A673 (cell line): ENCODE results near the gene TPGS1. TPM values are rescaled to one million over a fixed set of nuclear protein-coding genes. Genes with fewer than 3 reads are reported as not detected.

Source experiments
- BruUV-seq: library from RNA; stranded (reverse); fragments of 400-500 nt; replicated peaks from 2 replicates; lab custom pipeline; 2021; lab: Mats Ljungman, UMichigan
- CTCF ChIA-PET: fragments of 300-600 bp; sonication (Branson Sonifier 250); formaldehyde crosslinking; loops from one replicate; lab custom pipeline; 2022; ENCODE audit warnings: antibody characterized with exemption; lab: Charles Lee
- POLR2A ChIA-PET: fragments of 300-600 bp; sonication (Branson Sonifier 250); formaldehyde crosslinking; loops from one replicate; lab custom pipeline; 2022; ENCODE audit warnings: antibody characterized with exemption; ENCODE audit not compliant: low non-redundant PET; lab: Charles Lee
- DNase-seq: peaks from one replicate; pipeline ENCODE4 v3.0.0-alpha.2; 2015; ENCODE audit warnings: low spot score
- H3K27ac ChIP-seq: fragments of 200-600 bp; sonication (generic); 2 replicates; pipeline ENCODE4 v1.5.1; 2016; ENCODE audit warnings: mixed run types, low read depth, mild to moderate bottlenecking, mixed read lengths, antibody characterized with exemption, low read length; ENCODE audit not compliant: poor library complexity, severe bottlenecking
- H3K27me3 ChIP-seq: fragments of 200-600 bp; sonication (generic); replicated peaks from 2 replicates; pipeline ENCODE4 v1.6.1; 2017; ENCODE audit warnings: mixed run types, low read depth, mild to moderate bottlenecking, mixed read lengths, antibody characterized with exemption, low read length; ENCODE audit not compliant: insufficient read depth, poor library complexity
- H3K36me3 ChIP-seq: fragments of 200-600 bp; sonication (generic); 2 replicates; pipeline ENCODE4 v1.6.1; 2016; ENCODE audit warnings: mixed run types, mild to moderate bottlenecking, mixed read lengths, antibody characterized with exemption, low read length; ENCODE audit not compliant: insufficient read depth, poor library complexity, severe bottlenecking
- H3K4me1 ChIP-seq: fragments of 200-600 bp; sonication (generic); 2 replicates; pipeline ENCODE4 v1.6.1; 2017; ENCODE audit warnings: mixed run types, mild to moderate bottlenecking, mixed read lengths, antibody characterized with exemption, low read length; ENCODE audit not compliant: insufficient read depth, poor library complexity, severe bottlenecking
- H3K4me3 ChIP-seq: fragments of 200-600 bp; sonication (generic); 2 replicates; pipeline ENCODE4 v1.5.1; 2016; ENCODE audit warnings: low read depth, mixed run types, mild to moderate bottlenecking, mixed read lengths, low read length; ENCODE audit not compliant: poor library complexity, severe bottlenecking
- H3K9me3 ChIP-seq: fragments of 200-600 bp; sonication (generic); 2 replicates; pipeline ENCODE4 v1.6.1; 2016; ENCODE audit warnings: mixed run types, low read depth, mild to moderate bottlenecking, mixed read lengths, antibody characterized with exemption, low read length; ENCODE audit not compliant: poor library complexity, severe bottlenecking
- EZH2 ChIP-seq: fragments of 200-600 bp; sonication (generic); IDR thresholded peaks from 2 replicates; pipeline ENCODE4 v1.6.1; 2017; ENCODE audit warnings: borderline replicate concordance, low read depth, mild to moderate bottlenecking, mixed read lengths, antibody characterized with exemption, low read length; ENCODE audit not compliant: poor library complexity, severe bottlenecking
- intact Hi-C: fragments of 100-400 bp; cut with micrococcal nuclease; formaldehyde crosslinking; loops from one replicate; pipeline ENCODE4 v1.10.0; 2022; ENCODE audit not compliant: unreplicated experiment
- total RNA-seq: library from RNA; stranded (reverse); gene quantifications from 2 replicates; pipeline ENCODE4 v1.2.3, GENCODE V29; 2021
- TF ChIP-seq, protein P1 (sequence below): fragments of 300-800, 200-600 bp; sonication (generic); conservative IDR thresholded peaks from 2 replicates; pipeline ENCODE4 v1.5.1; 2017; ENCODE audit warnings: low read depth, mild to moderate bottlenecking, antibody characterized with exemption, low read length, moderate library complexity, mixed read lengths

TPGS1 gene
- total RNA-seq, 1 experiment from 2014 or later: 22.2 TPM

DNA sequence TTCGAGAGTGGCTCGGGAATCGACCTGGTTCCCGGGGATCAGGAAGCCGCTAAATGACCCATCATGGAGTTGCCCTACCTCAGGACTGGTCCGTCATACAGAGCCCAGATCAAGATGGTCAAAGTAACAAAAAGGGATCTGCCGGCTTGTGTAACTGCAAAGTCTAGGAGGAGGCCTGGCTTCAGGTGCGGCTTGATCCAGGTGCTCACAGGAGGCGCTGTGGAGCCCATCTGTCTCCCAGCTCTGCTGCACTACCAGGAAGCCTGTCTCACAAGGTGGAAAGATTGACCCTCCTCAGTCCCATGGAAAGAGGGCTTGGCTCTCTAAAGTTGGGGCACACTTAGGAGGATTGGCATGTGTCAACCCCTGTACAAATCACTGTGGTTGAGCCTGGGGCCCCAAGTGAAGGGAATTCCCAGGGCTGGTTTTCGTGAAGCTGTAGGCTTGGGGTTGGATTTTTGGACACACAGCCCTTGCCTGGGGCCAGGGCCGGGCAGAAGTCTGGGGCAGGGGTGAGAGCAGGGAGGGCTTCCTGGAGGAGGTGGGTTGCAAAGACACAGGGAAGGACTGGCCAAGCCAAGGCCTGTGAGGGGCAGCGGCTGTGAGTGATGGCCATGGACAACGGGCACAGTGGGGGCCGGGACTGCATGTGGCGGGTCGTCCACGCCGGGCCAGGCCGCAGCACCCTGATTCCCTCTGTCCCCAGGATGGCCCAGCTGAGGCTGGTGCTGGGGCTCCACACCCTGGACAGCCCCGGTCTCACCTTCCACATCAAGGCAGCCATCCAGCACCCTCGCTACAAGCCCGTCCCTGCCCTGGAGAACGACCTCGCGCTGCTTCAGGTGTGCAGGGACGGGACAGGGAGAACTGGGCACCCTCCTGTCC, 40.8 kb downstream of the TPGS1 start:
- ChIA-PET POLR2A (no interaction called here), CTCF (no interaction called here)
- Histone ChIP-seq H3K4me3 (no peak overlapping the region), H3K9me3 (no peaks in the 10 kb centered on the region), H3K27me3 (no peaks in the 10 kb centered on the region), H3K4me1 (no peaks in the 10 kb centered on the region), H3K27ac (no peak overlapping the region), H3K36me3 (peaks cover 3% of the 10 kb centered on the region)
- intact Hi-C loops: no loop called here
- TF ChIP-seq, protein P1, sequence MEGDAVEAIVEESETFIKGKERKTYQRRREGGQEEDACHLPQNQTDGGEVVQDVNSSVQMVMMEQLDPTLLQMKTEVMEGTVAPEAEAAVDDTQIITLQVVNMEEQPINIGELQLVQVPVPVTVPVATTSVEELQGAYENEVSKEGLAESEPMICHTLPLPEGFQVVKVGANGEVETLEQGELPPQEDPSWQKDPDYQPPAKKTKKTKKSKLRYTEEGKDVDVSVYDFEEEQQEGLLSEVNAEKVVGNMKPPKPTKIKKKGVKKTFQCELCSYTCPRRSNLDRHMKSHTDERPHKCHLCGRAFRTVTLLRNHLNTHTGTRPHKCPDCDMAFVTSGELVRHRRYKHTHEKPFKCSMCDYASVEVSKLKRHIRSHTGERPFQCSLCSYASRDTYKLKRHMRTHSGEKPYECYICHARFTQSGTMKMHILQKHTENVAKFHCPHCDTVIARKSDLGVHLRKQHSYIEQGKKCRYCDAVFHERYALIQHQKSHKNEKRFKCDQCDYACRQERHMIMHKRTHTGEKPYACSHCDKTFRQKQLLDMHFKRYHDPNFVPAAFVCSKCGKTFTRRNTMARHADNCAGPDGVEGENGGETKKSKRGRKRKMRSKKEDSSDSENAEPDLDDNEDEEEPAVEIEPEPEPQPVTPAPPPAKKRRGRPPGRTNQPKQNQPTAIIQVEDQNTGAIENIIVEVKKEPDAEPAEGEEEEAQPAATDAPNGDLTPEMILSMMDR: no peak
- no peak for TF ChIP-seq EZH2
- no TSS peak for BruUV-seq
- DNase-seq: no peak

DNA sequence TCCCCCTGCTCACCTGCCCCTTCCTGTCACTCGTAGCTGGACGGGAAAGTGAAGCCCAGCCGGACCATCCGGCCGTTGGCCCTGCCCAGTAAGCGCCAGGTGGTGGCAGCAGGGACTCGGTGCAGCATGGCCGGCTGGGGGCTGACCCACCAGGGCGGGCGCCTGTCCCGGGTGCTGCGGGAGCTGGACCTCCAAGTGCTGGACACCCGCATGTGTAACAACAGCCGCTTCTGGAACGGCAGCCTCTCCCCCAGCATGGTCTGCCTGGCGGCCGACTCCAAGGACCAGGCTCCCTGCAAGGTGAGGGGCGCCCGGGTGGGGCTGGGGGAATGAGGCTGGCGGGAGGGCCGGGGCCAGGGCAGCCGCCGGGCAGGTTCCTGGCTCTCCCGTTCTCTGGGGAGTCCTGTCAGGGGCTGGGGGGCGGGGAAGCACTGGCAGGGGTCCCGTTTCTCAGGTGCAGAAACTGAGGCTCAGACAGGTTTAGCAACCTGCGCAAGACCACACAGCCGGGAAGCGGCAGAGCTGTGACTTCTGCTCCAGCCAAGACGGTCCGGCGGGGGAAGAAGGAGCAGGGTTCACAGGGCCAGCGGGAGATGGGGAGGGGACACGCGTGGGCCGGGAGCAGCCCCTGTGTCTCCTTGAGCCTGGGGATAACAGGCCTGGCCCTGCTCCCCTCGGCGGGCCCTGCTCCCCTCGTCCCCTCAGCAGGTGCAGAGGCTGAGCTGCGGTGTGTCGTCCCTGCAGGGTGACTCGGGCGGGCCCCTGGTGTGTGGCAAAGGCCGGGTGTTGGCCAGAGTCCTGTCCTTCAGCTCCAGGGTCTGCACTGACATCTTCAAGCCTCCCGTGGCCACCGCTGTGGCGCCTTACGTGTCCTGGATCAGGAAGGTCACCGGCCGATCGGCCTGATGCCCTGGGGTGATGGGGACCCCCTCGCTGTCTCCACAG, 41.9 kb downstream of the TPGS1 start:
- no peak overlapping the region for H3K4me3 ChIP-seq
- no peak overlapping the region for H3K27ac ChIP-seq
- H3K27me3 ChIP-seq: no peaks in the 10 kb centered on the region
- no peaks in the 10 kb centered on the region for H3K36me3 ChIP-seq
- no peaks in the 10 kb centered on the region for H3K4me1 ChIP-seq
- BruUV-seq: no TSS peak
- ChIA-PET CTCF (no interaction called here), POLR2A (no interaction called here)
- intact Hi-C loops: no loop called here
- H3K9me3 ChIP-seq: no peaks in the 10 kb centered on the region
- no peak for DNase-seq
- TF ChIP-seq, protein P1: no peak
- no peak for TF ChIP-seq EZH2

- peaks cover 7% of the 10 kb centered on the region for H3K4me1 ChIP-seq
- no TSS peak for BruUV-seq
- no peak overlapping the region for H3K27ac ChIP-seq
- ChIA-PET POLR2A (interaction anchor here (0.6 kb wide), 1 partner anchor 83 kb away, joined by 6 read pairs; no protein-coding TSS in a partner anchor), CTCF (no interaction called here)
- intact Hi-C loops: no loop called here
- TF ChIP-seq, protein P1: no peak
- no peak for TF ChIP-seq EZH2
- H3K36me3 ChIP-seq: no peaks in the 10 kb centered on the region
- no peaks in the 10 kb centered on the region for H3K27me3 ChIP-seq
- no peak for DNase-seq
- H3K9me3 ChIP-seq: no peaks in the 10 kb centered on the region
- H3K4me3 ChIP-seq: no peak overlapping the region
Observed at GRCh38 chr19:554817-555216, 47.5 kb downstream of the TPGS1 start.
